Measurements from ENCODE around the gene PELI2.
A peak's percentile ranks its signal among the peaks of the same experiment; 100 is the strongest.

Gene PELI2

DNA sequence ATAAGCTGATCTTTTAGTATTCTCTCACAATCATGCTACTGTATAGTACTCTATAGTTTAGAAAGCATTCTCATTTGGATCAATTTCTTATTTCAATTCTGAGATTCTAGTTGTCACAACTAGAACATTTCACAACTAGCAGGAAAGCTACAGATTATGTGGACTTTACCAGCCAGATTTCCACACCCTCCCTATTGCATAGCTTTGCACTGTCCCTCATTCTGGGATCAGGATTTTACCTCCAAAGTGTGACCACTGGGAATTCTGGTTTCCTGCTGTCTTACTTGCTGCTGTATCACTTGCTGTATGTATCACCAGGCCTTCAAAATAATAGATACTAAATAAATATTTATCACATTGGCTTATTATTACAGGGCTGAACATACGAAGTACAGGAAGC is 10.2 kb upstream of the PELI2 start:
- Histone ChIP-seq H3K4me1 (peaks cover 0 to 6% (median 0%) of the 10 kb centered on the region in 4 donors), H3K27ac (no peak overlapping the region), H3K4me3 (no peak overlapping the region), H3K36me3 (no peaks in the 10 kb centered on the region), H3K27me3 (no peaks in the 10 kb centered on the region), H3K9me3 (no peaks in the 10 kb centered on the region)
- TF ChIP-seq CTCF (IDR thresholded peaks at IDR 0.05), result no peak
- intact Hi-C loops (cut with DNase I; ENCODE audit: low total_unique reads), result no loop called here
- DNase-seq, result no peak

GRCh38 chr14:56112781-56113180 is 5.4 kb upstream of the PELI2 start:
- peaks cover 0 to 6% (median 3%) of the 10 kb centered on the region in 4 donors for H3K4me1 ChIP-seq
- no peaks in the 10 kb centered on the region for H3K36me3 ChIP-seq
- intact Hi-C loops (cut with DNase I; ENCODE audit: low total_unique reads), result no loop called here
- no peak overlapping the region for H3K4me3 ChIP-seq
- no peak for DNase-seq
- no peaks in the 10 kb centered on the region for H3K9me3 ChIP-seq
- no peak for TF ChIP-seq CTCF (IDR thresholded peaks at IDR 0.05)
- no peaks in the 10 kb centered on the region for H3K27me3 ChIP-seq
- no peak overlapping the region for H3K27ac ChIP-seq

DNA sequence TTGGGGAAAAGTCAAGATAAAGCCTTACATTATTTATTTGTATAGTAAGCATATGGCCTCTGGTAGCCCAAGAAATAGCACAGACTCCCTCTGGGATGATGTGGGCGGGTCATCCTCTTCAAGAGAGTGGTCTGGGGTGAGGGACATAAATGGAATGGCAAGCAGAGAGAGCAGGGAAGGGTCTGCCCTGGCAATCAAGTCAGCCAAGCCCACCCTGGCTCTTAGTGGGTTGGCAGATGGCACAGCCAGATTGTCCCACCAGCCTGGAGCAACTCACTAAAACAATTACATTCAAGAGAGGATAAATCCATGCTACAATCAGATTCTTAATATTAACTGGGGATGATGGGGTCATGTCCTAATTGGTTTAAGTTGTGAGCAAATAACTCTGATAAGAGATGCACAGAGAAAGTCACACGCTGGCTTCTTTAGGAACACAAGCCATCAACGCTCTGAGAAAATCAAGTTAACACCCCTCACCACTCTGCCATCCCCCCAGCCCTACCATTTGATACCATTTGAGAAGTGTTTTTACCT is 2.8 kb upstream of the PELI2 start:
- no peaks in the 10 kb centered on the region for H3K9me3 ChIP-seq
- H3K36me3 ChIP-seq, result peaks cover 0 to 4% (median 0%) of the 10 kb centered on the region in 3 donors
- no peak for TF ChIP-seq CTCF (IDR thresholded peaks at IDR 0.05)
- H3K4me1 ChIP-seq, result peaks cover 0 to 7% (median 3%) of the 10 kb centered on the region in 4 donors
- no peak overlapping the region for H3K4me3 ChIP-seq
- intact Hi-C loops (cut with DNase I; ENCODE audit: low total_unique reads), result no loop called here
- H3K27me3 ChIP-seq, result no peaks in the 10 kb centered on the region
- DNase-seq, result no peak
- H3K27ac ChIP-seq, result no peak overlapping the region

DNA sequence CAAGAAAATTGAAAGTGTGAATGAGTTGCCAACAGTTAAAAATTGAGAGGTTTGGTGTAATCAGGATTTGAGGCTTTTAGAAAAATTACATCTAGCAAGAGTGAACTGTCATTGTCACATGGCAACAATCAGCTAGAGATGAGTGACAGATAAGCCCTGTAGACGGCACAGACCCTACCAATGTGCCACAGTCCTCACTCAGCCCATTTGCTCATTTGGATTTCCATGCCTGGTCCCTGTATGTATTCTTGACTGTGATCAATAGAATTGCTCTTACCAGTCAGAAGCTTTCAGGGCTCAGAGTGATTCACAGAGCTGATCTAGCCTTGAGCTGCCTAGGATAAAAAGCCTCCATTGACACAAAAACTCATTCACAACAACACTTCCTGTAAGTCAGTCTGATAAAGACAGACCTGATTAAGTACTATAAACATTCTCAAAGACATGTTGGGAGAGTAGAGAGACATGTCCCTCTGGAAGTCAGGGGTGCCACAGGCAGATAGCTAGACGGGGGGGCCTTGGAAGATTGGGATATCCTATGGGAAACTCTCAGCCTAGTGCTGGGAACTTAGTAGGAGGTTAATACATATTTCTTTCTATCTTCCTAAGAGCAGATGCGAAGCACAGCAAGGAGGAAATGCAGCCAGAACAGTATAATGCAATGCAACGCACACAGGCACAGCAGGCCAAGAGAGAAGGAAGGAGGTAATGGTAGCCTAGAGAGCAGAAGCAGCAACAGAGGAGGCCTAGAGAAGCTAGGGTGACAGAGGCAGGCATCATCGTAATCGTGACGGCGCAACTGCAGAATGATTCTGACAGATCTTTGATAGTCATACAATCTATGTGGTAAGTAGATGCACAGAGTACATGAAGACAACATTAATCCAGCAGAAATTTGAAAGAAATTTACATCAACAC is 2.0 kb upstream of the PELI2 start:
- TF ChIP-seq CTCF (IDR thresholded peaks at IDR 0.05), result no peak
- peaks cover 0 to 4% (median 0%) of the 10 kb centered on the region in 3 donors for H3K36me3 ChIP-seq
- peak overlapping the region; percentile 2 to 91 for H3K27ac ChIP-seq
- peaks cover 0 to 15% (median 8%) of the 10 kb centered on the region in 4 donors for H3K4me1 ChIP-seq
- DNase-seq, result no peak
- H3K9me3 ChIP-seq, result no peaks in the 10 kb centered on the region
- intact Hi-C loops (cut with DNase I; ENCODE audit: low total_unique reads), result loop anchor here (2.0 kb wide), 1 partner anchor 13 kb away; no protein-coding TSS in a partner anchor
- H3K27me3 ChIP-seq, result no peaks in the 10 kb centered on the region
- no peak overlapping the region for H3K4me3 ChIP-seq

GRCh38 chr14:56118611-56119181 is 485 bp downstream of the PELI2 start:
- Histone ChIP-seq H3K36me3 (peaks cover 0 to 4% (median 0%) of the 10 kb centered on the region in 3 donors), H3K9me3 (no peaks in the 10 kb centered on the region), H3K4me3 (peak overlapping the region; percentile 78 to 86), H3K27ac (peak overlapping the region; percentile 91 to 95), H3K4me1 (peaks cover 0 to 40% (median 31%) of the 10 kb centered on the region in 4 donors), H3K27me3 (no peaks in the 10 kb centered on the region)
- DNase-seq, result peak; percentile 31 to 77
- intact Hi-C loops (cut with DNase I; ENCODE audit: low total_unique reads), result no loop called here
- TF ChIP-seq CTCF (IDR thresholded peaks at IDR 0.05), result no peak

Measured in tibial artery (tissue), 4 donors.